ENCODE data around the gene ARPC5.

DNA sequence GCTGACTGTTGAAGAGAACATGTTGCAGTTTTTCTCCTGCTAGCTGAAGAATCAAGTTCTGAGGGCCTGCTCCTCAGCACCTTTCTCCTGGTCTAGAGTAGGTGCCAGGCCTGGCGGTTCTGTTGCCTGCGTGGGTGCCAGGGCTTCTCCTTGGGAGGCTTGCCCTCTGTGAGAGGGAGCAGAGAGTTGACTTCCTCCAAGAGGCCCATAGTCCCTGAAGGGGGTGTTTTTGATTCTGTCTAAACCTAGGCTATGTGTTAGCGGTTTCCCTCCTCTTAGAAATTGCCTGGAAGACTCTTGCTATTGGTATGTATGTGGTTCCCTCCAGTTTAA, 17.8 kb upstream of the ARPC5 start:
- TF ChIP-seq, protein P1, sequence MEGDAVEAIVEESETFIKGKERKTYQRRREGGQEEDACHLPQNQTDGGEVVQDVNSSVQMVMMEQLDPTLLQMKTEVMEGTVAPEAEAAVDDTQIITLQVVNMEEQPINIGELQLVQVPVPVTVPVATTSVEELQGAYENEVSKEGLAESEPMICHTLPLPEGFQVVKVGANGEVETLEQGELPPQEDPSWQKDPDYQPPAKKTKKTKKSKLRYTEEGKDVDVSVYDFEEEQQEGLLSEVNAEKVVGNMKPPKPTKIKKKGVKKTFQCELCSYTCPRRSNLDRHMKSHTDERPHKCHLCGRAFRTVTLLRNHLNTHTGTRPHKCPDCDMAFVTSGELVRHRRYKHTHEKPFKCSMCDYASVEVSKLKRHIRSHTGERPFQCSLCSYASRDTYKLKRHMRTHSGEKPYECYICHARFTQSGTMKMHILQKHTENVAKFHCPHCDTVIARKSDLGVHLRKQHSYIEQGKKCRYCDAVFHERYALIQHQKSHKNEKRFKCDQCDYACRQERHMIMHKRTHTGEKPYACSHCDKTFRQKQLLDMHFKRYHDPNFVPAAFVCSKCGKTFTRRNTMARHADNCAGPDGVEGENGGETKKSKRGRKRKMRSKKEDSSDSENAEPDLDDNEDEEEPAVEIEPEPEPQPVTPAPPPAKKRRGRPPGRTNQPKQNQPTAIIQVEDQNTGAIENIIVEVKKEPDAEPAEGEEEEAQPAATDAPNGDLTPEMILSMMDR (IDR thresholded peaks at IDR 0.05): no peak
- TF ChIP-seq EHMT2 (IDR thresholded peaks at IDR 0.05; ENCODE audit: low read depth): no peak
- TF ChIP-seq POLR2A (IDR thresholded peaks at IDR 0.05; ENCODE audit: low read length): no peak
- no peak for TF ChIP-seq MAFK (IDR thresholded peaks at IDR 0.05; ENCODE audit: partially characterized antibody)
- TF ChIP-seq RAD21 (conservative IDR thresholded peaks at IDR 0.05 in 1 of 2, IDR thresholded peaks at IDR 0.05 in 1 of 2): no peak
- TF ChIP-seq JUNB (IDR thresholded peaks at IDR 0.05): no peak
- TF ChIP-seq, protein P2, sequence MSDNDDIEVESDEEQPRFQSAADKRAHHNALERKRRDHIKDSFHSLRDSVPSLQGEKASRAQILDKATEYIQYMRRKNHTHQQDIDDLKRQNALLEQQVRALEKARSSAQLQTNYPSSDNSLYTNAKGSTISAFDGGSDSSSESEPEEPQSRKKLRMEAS (IDR thresholded peaks at IDR 0.05): no peak
- TF ChIP-seq SMC3 (IDR thresholded peaks at IDR 0.05): no peak

Data from A549 (cell line).